ENCODE results near the gene SNX32. TPM values are rescaled to one million over a fixed set of nuclear protein-coding genes. Genes with fewer than 3 reads are reported as not detected.

Gene SNX32
- polyA plus RNA-seq, 1 donor (not counting 4 experiments of a cell fraction or from before 2014, with no cell fraction given): 0.12 TPM

DNA sequence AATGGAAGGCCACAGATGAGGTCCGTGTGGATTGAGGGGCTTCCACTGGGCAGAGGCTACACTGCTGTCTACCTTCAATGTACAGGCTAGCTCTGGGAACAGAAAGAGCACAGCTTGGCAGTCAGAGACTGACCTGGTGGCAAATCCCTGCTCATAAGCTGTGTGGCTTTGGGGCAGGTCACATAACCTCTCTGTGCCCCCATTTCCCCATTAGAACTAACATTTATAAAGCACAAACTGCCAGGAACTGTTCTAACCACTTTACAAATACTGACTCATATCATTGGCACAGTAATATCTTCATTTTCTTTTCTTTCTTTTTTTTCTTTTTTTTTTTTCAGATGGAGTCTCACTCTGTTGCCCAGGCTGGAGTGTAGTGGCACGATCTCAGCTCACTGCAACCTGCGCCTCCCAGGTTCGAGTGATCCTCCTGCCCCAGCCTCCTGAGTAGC is 63.3 kb downstream of the SNX32 start:
- Histone ChIP-seq H3K4me1 (ENCODE audit: control insufficient read depth, extremely low read depth, insufficient read depth, low read length) (peaks cover 68% of the 10 kb centered on the region), H3K4me2 (ENCODE audit: control insufficient read depth, extremely low read depth, insufficient read depth, low read depth, low read length) (peak overlapping the region; percentile 100), H3K9me3 (ENCODE audit: control insufficient read depth, low read depth, low read length) (no peaks in the 10 kb centered on the region), H3K36me3 (ENCODE audit: control insufficient read depth in 2 of 2, extremely low read depth in 1 of 2, insufficient read depth in 2 of 2, low read length in 2 of 2) (peaks cover 24 to 53% of the 10 kb centered on the region in 2 experiments), H2AFZ (ENCODE audit: control insufficient read depth, low read length) (no peak overlapping the region), H4K20me1 (ENCODE audit: control insufficient read depth, extremely low read depth, insufficient read depth, low read length) (peaks cover 44% of the 10 kb centered on the region), H3K9ac (ENCODE audit: control insufficient read depth, extremely low read depth, insufficient read depth, low read length) (peak overlapping the region; percentile 99), H3K27me3 (ENCODE audit: control insufficient read depth, extremely low read depth, insufficient read depth, low read length) (no peaks in the 10 kb centered on the region), H3K79me2 (ENCODE audit: control insufficient read depth, insufficient read depth, low read length) (peaks cover 77% of the 10 kb centered on the region), H3K4me3 (ENCODE audit: control insufficient read depth in 2 of 3, extremely low read depth in 1 of 3, insufficient read depth in 2 of 3, low read depth in 1 of 3, low read length in 3 of 3) (peak overlapping the region; percentile 94 to 99 (median 97)), H3K27ac (ENCODE audit: control insufficient read depth, insufficient read depth, low read length) (peak overlapping the region; percentile 98), H3K9me1 (ENCODE audit: control insufficient read depth, extremely low read depth, insufficient read depth, low read length) (peaks cover 2% of the 10 kb centered on the region)
- DNase-seq (ENCODE audit: low read depth, low spot score) (no peak), FAIRE-seq (no peak)
- dilution Hi-C loops (cut with MboI; ENCODE audit: extremely low pct_ligation_motif_present, low sequenced_read_pairs): no loop called here
- TF ChIP-seq CTCF (optimal IDR thresholded peaks at IDR 0.05 in 1 of 3, IDR thresholded peaks at IDR 0.05 in 1 of 3, conservative IDR thresholded peaks at IDR 0.05 in 1 of 3; ENCODE audit: extremely low read depth in 1 of 3, insufficient read depth in 2 of 3, low read length in 3 of 3): no peak
- no peak for TF ChIP-seq EZH2 (IDR thresholded peaks at IDR 0.05; ENCODE audit: low read length)

DNA sequence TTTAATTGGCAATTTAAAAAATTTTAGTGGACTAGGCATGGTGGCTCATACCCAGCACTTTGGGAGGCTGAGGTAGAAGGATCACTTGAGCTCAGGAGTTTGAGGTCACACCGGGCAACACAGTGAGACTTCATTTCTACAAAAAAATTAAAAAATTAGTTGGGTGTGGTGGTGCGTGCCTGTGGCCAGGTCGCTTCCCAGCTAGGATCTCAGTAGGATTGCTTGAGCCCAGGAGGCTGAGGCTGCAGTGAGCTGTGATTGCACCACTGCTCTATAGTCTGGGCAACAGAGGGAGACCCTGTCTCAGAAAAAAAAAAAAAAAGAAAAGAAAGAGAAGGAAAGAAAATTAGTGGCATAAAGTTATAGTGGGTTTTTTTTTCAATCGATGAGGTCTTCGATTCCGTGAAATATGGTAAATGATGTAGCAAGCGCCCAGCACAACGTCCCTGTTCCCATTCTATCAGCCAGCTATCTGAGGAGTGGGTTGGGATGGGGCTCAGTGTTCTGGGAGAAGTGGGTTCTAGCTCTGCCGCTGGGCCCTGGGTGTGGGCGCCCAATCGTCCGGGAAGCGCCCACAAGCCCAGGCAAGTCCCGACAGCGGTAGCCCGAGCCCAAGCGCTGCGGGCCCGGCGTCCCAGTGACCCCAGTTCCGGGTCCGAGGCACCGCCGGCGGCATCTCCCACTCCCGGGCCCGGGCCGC is 65.0 kb downstream of the SNX32 start:
- Histone ChIP-seq H3K4me2 (ENCODE audit: control insufficient read depth, extremely low read depth, insufficient read depth, low read depth, low read length) (peak overlapping the region; percentile 100), H2AFZ (ENCODE audit: control insufficient read depth, low read length) (no peak overlapping the region), H3K36me3 (ENCODE audit: control insufficient read depth in 2 of 2, extremely low read depth in 1 of 2, insufficient read depth in 2 of 2, low read length in 2 of 2) (peaks cover 21 to 39% of the 10 kb centered on the region in 2 experiments), H3K9me1 (ENCODE audit: control insufficient read depth, extremely low read depth, insufficient read depth, low read length) (peaks cover 2% of the 10 kb centered on the region), H3K4me3 (ENCODE audit: control insufficient read depth in 2 of 3, extremely low read depth in 1 of 3, insufficient read depth in 2 of 3, low read depth in 1 of 3, low read length in 3 of 3) (peak overlapping the region; percentile 94 to 99 (median 97)), H3K27me3 (ENCODE audit: control insufficient read depth, extremely low read depth, insufficient read depth, low read length) (no peaks in the 10 kb centered on the region), H4K20me1 (ENCODE audit: control insufficient read depth, extremely low read depth, insufficient read depth, low read length) (peaks cover 33% of the 10 kb centered on the region), H3K27ac (ENCODE audit: control insufficient read depth, insufficient read depth, low read length) (peak overlapping the region; percentile 98), H3K9me3 (ENCODE audit: control insufficient read depth, low read depth, low read length) (no peaks in the 10 kb centered on the region), H3K4me1 (ENCODE audit: control insufficient read depth, extremely low read depth, insufficient read depth, low read length) (peaks cover 71% of the 10 kb centered on the region), H3K79me2 (ENCODE audit: control insufficient read depth, insufficient read depth, low read length) (peaks cover 67% of the 10 kb centered on the region), H3K9ac (ENCODE audit: control insufficient read depth, extremely low read depth, insufficient read depth, low read length) (peak overlapping the region; percentile 99)
- dilution Hi-C loops (cut with MboI; ENCODE audit: extremely low pct_ligation_motif_present, low sequenced_read_pairs): no loop called here
- DNase-seq (ENCODE audit: low read depth, low spot score) (no peak), FAIRE-seq (no peak)
- TF ChIP-seq EZH2 (IDR thresholded peaks at IDR 0.05; ENCODE audit: low read length) (no peak), CTCF (optimal IDR thresholded peaks at IDR 0.05 in 1 of 3, IDR thresholded peaks at IDR 0.05 in 1 of 3, conservative IDR thresholded peaks at IDR 0.05 in 1 of 3; ENCODE audit: extremely low read depth in 1 of 3, insufficient read depth in 2 of 3, low read length in 3 of 3) (no peak)

Data from keratinocyte (primary cell).